Fibroblast of the aortic adventitia (primary cell): ENCODE data around the gene USP2. TPM values are rescaled to one million over a fixed set of nuclear protein-coding genes. Genes with fewer than 3 reads are reported as not detected.
A peak's percentile ranks its signal among the peaks of the same experiment; 100 is the strongest.

Source experiments
- DNase-seq: peaks from one replicate; pipeline ENCODE4 v3.0.0-alpha.2; 2010; ENCODE audit warnings: low read depth
- H3K4me3 ChIP-seq: 2 replicates; pipeline ENCODE4 v1.5.1; 2011; ENCODE audit warnings: low read depth, mild to moderate bottlenecking, control low read depth, low read length, moderate library complexity
- total RNA-seq: library from RNA; depleted of rRNA; stranded (reverse); fragments of >200 nt; gene quantifications from 2 replicates; pipeline ENCODE4 v1.2.3, GENCODE V29; 2012; ENCODE audit warnings: low replicate concordance
- TF ChIP-seq, protein P1 (sequence below): IDR thresholded peaks from 2 replicates; pipeline ENCODE4 v1.5.1; 2011; ENCODE audit warnings: mild to moderate bottlenecking, low read length, control low read depth, inconsistent platforms; ENCODE audit not compliant: insufficient read depth

Gene USP2
- total RNA-seq, 1 donor: 0.36 TPM

GRCh38 chr11:119334174-119334930 is 47.1 kb downstream of the USP2 start, which contains the start of gene RNF26:
Gene RNF26, plus strand, starts transcription at chr11:119334527. Its CDS starts 596 bp downstream, at chr11:119335123.
- peak; percentile 98 for DNase-seq
- H3K4me3 ChIP-seq: peak within 1 kb of the TSS; percentile 89
- TF ChIP-seq, protein P1, sequence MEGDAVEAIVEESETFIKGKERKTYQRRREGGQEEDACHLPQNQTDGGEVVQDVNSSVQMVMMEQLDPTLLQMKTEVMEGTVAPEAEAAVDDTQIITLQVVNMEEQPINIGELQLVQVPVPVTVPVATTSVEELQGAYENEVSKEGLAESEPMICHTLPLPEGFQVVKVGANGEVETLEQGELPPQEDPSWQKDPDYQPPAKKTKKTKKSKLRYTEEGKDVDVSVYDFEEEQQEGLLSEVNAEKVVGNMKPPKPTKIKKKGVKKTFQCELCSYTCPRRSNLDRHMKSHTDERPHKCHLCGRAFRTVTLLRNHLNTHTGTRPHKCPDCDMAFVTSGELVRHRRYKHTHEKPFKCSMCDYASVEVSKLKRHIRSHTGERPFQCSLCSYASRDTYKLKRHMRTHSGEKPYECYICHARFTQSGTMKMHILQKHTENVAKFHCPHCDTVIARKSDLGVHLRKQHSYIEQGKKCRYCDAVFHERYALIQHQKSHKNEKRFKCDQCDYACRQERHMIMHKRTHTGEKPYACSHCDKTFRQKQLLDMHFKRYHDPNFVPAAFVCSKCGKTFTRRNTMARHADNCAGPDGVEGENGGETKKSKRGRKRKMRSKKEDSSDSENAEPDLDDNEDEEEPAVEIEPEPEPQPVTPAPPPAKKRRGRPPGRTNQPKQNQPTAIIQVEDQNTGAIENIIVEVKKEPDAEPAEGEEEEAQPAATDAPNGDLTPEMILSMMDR: no peak

- no peak for DNase-seq
- H3K4me3 ChIP-seq: no peak overlapping the region
- TF ChIP-seq, protein P1: no peak
Measured at GRCh38 chr11:119332111-119332765, 49.3 kb downstream of the USP2 start.

DNA sequence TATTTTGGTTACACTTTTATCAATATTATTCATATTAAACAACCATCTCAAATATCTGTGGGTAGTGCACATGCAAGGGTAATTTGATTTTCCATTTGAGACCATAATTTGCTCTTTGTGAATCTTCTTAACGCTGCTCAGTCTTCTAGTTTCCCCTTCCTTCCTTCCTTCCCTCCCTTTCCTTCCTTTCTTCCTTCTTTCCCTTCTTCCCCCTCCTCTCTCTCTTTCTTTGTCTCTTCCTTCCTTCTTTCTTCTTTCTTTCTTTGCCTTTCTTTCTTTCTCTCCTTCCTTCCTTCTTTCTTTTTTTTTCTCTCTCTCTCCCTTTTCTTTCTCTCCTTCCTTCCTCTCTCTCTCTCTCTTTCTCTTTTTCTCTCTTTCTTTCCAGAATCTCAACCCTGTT is 51.3 kb downstream of the USP2 start:
- TF ChIP-seq, protein P1: no peak
- H3K4me3 ChIP-seq: no peak overlapping the region
- DNase-seq: no peak

GRCh38 chr11:119329320-119329719 is 52.2 kb downstream of the USP2 start:
- H3K4me3 ChIP-seq: no peak overlapping the region
- TF ChIP-seq, protein P1: no peak
- no peak for DNase-seq

DNA sequence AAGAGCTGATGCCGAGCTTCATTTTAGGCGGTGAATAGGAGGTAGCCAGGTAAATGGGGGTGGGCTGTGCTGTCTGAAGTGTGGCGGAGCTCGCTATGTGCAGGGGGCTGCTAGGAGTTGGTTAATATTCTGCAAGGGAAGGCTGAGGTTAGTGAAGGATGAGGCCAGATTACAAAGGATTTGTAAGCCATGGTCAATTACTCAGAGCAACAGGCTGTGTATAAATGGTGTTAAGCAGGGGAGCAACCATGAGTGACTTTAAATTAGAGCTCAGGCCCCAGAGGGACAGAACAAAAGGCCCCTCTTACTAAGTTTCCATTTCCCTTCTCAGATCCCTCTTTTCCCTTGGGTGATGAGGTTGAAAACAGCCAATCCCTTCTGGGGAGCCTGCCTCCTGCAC is 57.3 kb downstream of the USP2 start:
- TF ChIP-seq, protein P1: no peak
- DNase-seq: no peak
- no peak overlapping the region for H3K4me3 ChIP-seq

DNA sequence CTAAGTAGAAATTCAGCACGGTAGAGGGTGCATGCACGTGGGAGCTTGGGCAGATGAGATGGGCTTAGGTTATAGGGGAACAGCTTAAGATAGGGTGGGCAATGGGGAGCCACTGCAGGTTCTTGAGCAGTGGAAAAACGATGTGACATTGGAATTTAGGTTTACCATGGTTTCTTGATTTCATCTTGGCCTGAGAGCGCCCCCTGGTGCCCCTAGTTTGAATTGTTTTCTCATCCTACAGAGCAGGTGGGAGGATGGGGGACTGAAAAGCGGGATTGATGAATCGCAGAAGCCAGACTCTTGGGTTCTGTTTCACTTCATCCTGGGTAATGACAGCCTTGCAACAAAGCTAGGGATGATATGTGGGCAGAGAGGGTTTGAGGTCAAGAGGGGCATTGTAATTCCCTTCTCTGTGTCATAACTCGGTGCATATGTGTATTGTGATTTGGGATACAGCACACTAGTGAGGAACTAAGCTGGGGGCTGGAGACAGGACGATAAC is 57.9 kb downstream of the USP2 start:
- DNase-seq: peak; percentile 75
- H3K4me3 ChIP-seq: no peak overlapping the region
- TF ChIP-seq, protein P1: peak; percentile 73
